Measurements from ENCODE around the gene TANGO2.

The TANGO2 gene

GRCh38 chr22:20024650-20025397 lies 3.9 kb downstream of the TANGO2 start:
- no peak for DNase-seq (ENCODE audit: low read depth in 3 of 3, low spot score in 1 of 3)

GRCh38 chr22:20025401-20026203 lies 4.7 kb downstream of the TANGO2 start:
- DNase-seq (ENCODE audit: low read depth in 3 of 3, low spot score in 1 of 3) = no peak

GRCh38 chr22:20026204-20026908 lies 5.4 kb downstream of the TANGO2 start:
- DNase-seq (ENCODE audit: low read depth in 3 of 3, low spot score in 1 of 3) = no peak

- DNase-seq (ENCODE audit: low read depth in 3 of 3, low spot score in 1 of 3) = no peak
Measured at GRCh38 chr22:20026996-20027601, 6.2 kb downstream of the TANGO2 start.

GRCh38 chr22:20027966-20028854 lies 7.3 kb downstream of the TANGO2 start:
- DNase-seq (ENCODE audit: low read depth in 3 of 3, low spot score in 1 of 3) = no peak

- DNase-seq (ENCODE audit: low read depth in 3 of 3, low spot score in 1 of 3) = no peak
Measured at GRCh38 chr22:20028855-20029549, 8.1 kb downstream of the TANGO2 start.

GRCh38 chr22:20029550-20030225 lies 8.8 kb downstream of the TANGO2 start:
- no peak for DNase-seq (ENCODE audit: low read depth in 3 of 3, low spot score in 1 of 3)

GRCh38 chr22:20031732-20032406 lies 11.0 kb downstream of the TANGO2 start:
- DNase-seq (ENCODE audit: low read depth in 3 of 3, low spot score in 1 of 3) = no peak

GRCh38 chr22:20032407-20032991 lies 11.6 kb downstream of the TANGO2 start:
- DNase-seq (ENCODE audit: low read depth in 3 of 3, low spot score in 1 of 3) = no peak

- DNase-seq (ENCODE audit: low read depth in 3 of 3, low spot score in 1 of 3) = no peak
Measured at GRCh38 chr22:20033045-20033706, 12.3 kb downstream of the TANGO2 start.

- no peak for DNase-seq (ENCODE audit: low read depth in 3 of 3, low spot score in 1 of 3)
Measured at GRCh38 chr22:20034143-20034542, 13.2 kb downstream of the TANGO2 start.

GRCh38 chr22:20035375-20036083 lies 14.6 kb downstream of the TANGO2 start:
- DNase-seq (ENCODE audit: low read depth in 3 of 3, low spot score in 1 of 3) = no peak

GRCh38 chr22:20036084-20036482 lies 15.2 kb downstream of the TANGO2 start:
- no peak for DNase-seq (ENCODE audit: low read depth in 3 of 3, low spot score in 1 of 3)

- no peak for DNase-seq (ENCODE audit: low read depth in 3 of 3, low spot score in 1 of 3)
Measured at GRCh38 chr22:20036535-20037392, 15.9 kb downstream of the TANGO2 start.

GRCh38 chr22:20037419-20037818 lies 16.5 kb downstream of the TANGO2 start:
- DNase-seq (ENCODE audit: low read depth in 3 of 3, low spot score in 1 of 3) = no peak

- DNase-seq (ENCODE audit: low read depth in 3 of 3, low spot score in 1 of 3) = no peak
Measured at GRCh38 chr22:20038574-20038973, 17.7 kb downstream of the TANGO2 start.
